SKM-1 (cell line): ENCODE data around the gene CKAP4.

Experiments used
- DNase-seq: peaks from one replicate; lab custom pipeline; 2025; ENCODE audit not compliant: unreplicated experiment; lab: John Stamatoyannopoulos, UW

Gene CKAP4

DNA sequence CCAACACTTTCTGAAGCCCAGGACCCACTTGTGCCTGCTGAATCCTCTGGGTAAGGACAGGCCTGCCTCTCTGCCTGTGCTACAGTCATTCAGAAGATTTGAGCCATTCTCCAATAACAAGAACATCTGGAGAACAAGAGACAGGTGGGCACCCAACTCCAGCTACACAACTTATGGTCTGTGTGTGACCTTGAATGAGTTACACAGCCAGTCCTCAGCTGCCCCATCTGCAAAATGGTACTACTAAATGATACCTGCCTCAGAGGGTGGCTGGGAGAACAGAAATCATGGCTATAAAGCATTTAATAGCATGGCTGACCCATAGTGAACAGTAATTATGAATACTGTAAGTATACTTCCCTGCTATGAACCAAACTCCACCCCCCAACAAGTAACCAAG, 4.2 kb downstream of the CKAP4 start:
- DNase-seq: no peak

DNA sequence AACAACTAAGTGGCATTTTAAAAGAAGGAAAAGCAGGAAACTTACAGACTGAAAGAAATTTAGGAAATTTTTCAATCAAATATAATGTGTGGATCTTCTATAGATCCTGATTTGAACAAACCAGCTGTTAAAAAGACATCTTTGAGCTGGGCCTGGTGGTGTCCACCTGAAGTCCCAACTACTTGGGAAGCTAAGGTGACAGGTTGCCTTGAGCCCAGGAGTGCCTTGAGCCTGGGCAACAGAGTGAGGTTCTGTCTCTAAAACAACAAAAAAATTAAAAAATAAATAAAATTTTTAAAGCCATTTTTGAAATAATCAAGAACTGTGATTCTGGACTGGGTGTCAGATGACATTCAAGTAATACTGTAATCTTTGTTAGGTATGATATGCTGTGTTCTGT, 7.0 kb downstream of the CKAP4 start:
- no peak for DNase-seq

DNA sequence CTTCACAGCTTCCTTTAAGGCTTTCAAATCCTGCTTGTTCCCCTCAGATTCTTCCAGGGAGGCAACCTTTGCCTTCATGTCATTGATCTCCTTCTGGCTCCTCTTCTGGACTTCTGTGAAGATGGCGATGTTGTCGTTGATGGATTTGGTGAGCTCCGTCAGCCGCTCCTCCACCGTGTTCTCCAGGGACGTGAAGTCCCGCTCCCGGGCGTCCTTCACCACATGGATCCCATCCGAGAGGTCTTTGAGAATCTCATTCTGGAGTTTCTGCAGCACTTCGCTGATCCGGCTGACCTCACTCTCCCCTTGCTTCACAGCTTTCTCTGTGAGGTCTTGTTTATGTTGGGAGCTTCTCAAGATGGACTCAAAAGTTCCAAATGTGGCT, 7.9 kb downstream of the CKAP4 start:
- DNase-seq: no peak

DNA sequence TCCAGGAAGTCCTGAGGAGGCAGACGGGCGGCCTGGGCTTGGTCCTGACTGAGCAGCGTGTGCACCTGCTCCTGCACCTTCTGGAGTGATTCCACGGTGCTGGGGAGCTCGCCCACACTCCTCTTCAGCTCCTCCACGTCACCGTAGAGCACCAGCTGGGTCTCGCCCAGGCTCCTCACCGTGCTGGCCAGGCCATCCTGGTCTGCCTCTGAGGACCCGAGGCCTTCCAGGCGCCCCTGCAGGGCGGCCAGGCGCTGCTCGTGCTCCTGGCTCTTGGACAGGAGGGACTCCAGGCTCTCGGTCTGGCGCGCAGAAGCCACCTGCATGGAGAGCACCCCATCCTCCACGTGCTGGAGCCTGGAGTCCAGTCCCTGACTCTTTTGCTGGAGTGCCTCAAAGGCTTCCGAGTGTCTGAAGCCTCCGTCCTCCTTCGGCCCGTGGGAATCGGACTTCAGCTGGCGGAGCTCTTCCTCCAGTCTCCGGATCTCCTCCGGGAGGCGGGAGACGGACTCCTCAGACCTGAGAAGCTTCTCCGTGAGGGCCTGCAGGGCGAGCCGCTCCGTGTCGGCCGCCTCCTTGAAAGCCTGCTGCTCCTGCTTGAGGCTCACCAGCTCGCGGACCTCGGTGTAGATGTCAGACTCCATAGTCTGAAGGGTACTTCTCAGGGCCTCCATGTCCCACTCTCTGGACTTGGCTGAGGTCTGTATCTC, 8.4 kb downstream of the CKAP4 start:
- no peak for DNase-seq

DNA sequence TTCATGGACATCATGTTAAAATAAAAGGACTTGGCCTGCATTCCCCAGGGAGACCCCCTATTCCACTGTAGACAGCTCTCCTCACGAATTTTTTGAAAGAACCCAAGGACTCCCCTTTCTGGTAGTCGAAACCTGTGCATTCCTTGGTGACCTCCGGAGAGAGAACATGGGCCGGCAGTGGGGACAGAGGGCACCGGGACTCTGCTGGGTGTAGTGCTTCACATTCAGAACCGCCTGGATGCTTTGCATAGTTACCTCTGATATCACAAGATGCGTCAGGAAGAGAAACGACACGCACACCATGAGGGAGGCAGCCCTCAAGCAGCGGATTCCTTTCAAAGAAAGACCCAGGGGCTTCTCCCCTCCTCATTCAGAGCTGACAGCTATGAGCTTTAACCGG, 9.7 kb downstream of the CKAP4 start:
- DNase-seq: no peak

DNA sequence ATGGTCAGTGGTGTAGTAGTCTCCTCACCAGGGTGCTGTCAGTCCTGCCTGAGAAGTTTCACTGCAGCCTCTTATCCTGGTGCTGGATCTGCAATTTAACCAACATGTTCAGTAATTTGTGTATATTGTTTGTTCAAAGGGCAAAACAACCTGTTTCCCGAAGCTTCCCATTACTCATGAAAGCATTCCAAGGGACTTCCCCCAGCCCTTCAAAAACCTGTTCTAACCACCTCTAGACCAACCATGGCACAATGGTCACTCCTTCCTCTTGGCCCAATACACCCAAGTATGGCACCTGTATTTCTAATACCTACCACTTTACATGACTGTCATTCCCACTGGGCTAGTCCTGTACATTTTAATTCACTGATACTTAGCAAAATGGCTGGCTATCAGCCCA, 12.1 kb downstream of the CKAP4 start:
- no peak for DNase-seq

DNA sequence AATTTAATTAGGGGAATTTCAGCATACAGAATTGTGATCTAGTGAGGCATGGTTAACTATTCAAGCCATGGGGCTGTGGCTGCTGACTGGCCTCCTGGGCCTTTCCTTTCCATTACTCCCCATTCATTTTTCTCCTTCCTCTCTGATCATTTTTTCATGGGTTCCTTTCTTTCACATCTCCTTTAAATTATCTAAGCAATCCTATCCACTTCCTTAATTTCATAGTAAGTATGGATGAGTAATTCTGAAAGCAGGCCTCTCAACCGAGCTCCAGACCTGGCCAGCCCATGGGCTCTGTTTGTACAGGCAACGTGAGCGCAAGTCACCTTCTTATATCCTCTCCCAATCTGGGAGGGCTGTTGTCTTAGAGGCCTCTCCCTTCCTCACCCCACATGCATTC, 13.4 kb downstream of the CKAP4 start:
- DNase-seq: no peak

DNA sequence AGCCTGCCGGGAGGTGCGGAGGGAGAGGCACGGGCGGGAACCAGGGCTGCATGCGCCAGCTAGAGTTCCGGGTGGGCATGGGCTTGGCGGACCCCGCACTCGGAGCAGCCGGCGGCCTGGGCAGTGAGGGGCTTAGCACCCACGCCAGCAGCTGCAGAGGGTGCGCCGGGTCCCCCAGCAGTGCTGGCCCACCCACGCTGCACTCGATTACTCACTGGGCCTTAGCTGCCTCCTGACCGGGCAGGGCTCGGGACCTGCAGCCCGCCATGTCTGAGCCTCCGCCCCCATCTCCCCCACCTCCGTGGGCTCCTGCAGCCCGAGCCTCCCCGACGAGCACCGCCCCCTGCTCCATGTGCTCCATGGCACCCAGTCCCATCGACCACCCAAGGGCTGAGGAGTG, 14.8 kb downstream of the CKAP4 start:
- DNase-seq: no peak

DNA sequence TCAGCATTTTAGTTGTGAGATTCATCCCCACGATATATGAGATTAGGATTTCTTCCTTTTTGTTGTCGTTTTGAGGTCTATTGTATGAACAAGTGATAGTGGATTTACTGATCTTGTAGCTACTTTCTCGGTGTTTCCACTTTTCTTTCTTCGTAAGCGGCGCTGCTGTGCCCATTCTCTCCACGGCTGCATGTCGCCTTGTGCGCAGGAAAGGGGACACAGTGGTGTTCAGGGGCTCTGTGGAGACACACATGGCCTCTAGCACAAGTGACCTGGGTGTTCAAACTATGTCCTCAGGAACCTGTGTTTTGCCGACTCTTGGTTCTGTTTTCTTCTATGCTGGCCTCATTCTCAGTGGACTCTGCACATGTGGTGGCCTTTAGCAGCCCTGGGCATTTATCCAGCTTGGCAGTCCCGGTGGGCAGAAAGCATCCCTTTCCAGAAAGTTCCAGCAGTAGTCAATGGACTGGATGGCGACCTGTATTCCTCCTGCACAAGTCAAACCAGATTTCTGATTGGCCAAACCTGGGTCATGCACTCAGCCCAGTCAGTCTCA, 18.7 kb downstream of the CKAP4 start:
- no peak for DNase-seq

DNA sequence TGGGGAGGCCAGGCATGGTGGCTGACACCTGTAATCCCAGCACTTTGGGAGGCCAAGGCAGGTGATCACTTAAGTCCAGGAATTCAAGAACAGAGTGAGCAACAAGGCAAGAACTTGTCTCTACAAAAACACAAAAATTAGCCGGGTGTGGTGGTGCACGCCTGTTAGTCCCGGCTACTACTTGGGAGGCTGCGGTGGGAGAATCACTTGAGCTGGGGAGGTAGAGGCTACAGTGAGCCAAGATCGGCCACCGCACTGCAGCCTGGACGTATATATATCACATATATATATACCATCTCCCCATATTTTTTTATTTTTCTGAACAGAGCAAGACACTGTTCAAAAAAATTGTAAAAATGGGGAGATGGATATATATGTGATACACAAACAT, 19.5 kb downstream of the CKAP4 start:
- no peak for DNase-seq

DNA sequence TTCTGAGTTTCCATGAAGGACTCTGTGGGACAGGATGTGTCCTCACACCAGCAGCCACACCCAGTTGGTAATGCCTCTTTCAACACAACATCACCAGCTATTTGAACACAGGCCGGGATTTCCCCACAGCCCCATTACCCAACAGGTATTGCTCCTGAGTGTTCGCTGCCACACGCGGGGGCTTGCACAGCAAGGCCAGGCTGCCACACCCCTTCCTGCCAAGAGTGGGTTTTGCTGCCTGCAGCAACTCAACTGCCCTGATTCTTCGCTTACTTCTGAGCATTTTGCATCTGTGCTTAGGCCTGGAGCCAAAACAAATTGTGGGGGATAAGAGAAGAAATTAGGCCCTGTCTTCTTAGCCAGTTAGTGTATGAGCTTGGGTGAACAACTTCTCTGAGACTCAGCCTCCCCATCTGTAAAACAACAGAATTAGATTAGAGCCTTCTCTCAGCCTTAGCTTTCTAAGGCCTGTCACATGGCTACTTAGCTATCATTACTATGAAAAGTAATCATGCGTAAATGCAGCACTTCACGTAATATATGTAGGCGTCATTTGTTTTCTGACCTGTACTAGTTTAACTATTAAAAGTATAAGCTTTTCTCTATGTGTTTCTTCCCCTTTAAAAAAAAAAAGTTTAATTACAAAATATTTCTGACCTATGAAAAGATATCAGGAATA, 20.0 kb downstream of the CKAP4 start:
- DNase-seq: peak; percentile 46

DNA sequence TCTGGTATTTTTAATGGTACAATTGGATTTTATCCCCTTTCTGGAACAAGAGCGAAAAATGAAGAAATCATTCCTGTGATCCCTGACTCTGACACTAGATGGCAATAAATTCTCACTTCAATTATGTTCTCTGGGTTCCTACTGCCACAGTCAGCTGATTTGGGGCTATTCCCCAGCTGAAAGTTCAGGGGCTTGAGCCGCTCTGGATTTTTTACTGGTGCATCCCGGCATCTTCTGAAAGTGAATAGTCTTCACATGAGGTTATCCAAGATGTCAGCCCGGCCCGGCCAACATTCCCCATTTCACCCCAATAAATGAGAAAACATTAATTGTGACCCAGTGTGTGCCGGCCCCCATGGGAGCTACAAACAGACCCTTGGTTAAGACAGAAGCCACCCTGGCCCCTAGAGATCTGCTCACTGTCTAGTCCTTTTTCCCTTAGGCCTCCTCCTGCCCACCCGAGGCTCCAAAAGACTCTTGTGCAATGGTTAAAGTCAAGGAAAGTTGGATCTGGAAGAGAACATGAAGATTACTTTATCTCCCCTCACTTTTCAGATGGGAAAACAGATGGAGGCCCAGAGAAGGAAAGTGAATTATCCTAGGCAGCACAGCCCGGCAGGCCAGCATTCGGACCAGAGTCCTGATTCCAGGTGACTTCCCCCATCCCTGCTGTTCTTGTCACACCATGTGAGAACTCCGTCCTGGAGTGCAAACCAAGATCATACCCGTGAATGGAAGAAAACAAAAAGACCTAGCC, 20.8 kb downstream of the CKAP4 start:
- DNase-seq: no peak

DNA sequence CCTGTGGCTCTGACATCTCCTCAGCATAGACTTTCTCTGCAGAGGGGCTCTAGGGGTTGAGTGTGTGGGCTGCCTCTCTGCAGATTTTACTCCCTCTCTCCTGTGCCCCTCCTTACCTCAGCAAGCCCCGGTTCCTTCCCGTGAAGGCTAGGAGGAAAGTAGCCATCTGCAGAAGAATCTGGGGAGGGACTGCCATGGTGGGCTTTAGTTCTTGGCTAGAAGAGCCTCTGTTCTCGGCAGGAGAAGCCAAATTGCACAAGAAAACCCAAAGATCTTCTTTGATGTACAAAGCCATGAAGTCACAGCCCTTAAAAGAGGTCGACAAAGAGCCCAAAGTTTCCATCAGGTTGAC, 23.5 kb downstream of the CKAP4 start:
- DNase-seq: no peak

DNA sequence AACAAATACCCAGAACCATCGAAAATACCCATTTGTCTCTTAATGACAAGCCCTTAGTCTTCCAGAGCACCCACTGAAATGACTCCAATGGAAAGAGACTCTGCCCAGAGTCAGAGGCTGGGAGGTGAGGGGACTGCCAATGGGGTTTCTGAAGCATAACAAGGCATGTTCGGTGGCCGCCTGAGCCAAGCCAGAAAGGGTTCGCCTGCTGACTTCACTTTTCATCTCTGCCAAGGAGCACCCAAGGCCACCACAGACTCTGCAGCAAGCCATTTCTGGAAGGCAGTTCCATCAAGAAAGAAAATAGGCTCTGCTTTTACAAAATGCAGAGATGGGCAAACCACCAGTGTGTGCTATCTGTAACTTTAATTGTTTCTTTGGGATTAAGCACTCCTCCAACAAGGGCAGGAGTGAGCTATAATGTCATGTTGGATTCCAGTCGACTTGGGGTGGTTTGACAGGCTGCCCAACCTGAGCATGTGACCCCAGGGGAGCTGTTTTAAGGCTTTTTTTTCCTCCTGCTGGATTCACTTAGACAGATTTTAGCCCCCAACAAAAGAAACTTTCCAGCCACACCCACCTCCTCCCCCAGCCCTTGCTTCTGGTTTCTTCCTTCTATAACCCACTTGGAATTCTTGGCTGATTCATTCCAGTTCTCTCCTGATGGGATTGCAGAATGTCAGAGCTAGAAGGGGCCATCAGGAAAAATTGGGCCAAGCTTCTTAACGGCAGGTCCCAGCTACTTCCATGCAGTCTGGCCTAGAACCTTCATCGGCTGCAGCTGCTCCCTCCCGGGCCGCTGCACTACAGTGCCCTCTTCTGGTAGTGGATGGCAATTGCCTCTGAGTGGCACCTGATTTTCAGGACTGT, 24.1 kb downstream of the CKAP4 start:
- peak; percentile 5 for DNase-seq

DNA sequence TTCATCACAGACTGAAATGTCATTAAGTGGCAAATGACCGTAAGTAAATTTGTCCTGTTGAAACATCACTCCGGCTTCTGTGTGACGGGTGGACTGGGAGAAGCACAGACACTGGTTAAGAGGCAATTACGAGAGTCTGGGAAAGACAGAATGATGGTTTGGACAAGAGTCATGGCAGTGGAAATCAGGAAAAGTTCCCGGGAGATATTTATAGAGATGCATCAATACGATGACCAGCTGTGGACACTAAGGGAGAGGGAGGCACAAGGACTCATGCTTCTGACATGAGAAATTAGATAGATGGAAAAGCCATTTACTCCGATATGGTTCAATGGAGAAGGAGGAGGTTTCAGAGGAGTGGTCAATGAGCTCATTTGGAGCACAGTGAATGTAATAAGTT, 27.3 kb downstream of the CKAP4 start:
- DNase-seq: no peak

DNA sequence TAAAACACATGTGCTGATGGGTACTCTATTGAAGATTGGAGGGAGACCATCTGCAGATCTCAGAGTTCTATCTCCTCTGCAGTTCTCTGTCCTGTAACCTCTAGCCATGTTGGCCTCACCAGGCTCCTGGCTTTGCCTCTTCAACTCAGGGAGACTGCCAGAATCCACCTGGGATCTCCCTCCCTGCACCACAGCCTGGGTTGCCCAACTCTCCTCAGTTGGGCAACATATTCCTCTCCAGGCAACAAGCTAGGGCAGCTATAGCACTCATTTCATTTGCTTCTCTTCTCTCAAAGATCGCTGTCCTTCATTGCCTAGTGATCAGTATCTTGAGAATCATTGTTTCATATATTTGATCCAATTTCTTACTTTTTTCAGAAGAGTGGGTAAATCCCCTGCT, 28.8 kb downstream of the CKAP4 start:
- no peak for DNase-seq

DNA sequence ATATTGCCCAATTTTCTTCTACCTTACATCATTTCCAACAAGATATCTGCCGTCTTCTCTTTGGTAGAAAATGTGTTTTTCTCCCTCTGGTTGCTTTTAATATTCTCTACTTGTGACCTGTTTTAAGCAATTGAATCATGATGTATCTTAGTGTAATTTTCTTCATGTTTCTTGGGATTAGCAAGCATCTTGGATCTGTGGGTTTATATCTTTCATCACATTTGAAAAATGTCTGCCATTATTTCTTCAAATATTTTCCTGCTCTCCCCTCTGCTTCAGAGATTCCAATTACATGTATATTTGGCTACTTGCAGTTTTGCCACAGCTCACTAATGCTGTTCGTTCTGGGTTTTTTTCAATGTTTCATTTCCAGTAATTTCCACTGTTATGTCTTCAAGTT, 30.1 kb downstream of the CKAP4 start:
- no peak for DNase-seq

DNA sequence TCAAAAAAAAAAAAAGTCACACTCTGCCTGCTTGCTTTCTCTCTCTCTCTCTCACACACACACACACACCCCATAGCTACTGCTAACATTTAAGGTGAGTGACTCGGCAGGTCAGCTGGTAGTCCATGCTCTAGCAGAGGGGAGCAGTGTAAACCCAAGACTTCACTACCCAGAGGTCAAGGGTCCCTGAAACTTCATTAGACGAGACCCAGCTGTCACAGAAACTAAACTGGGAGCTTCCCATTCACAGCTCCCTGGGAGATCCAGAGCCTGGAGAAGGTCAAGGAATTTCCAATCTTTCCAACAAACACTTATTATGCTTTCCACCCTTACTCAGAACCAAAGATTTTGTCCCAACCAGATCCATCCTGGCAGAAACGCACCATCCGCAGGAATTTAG, 33.2 kb downstream of the CKAP4 start:
- no peak for DNase-seq

DNA sequence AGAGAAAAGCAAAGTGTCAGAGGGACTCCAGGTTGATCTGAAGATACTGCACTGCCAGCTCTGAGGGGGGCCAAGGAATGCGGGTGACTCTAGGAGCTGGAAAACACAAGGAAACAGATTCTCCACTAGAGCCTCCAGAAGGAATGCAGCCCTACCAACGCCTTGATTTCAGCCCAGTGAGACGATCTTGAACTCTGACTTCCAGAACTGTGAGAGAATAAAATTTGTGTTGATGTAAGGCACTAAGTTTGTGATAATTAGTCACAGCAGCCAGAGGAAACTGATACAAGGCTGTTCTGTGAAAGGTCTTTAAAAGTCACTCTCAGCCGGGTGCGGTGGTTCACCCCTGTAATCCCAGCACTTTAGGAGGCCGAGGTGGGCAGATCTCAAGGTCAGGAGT, 34.2 kb downstream of the CKAP4 start:
- no peak for DNase-seq

DNA sequence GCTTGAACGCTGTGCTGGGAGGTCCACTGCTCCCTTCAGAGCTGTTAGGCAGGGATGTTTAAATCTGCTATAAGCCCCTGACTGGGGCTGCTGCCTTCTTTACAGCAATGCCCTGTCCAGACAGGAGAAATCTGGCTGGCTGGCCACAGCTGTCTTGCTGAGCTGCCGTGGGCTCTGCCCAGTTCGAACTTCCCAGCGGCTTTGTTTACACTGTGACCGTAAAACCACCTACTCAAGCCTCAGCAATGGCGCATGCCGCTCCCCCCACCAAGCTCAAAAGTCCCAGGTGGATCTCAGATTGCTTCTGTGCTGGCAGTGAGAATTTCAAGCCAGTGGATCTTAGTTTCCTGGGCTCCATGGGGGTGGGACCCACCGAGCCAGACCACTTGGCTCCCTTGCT, 35.8 kb downstream of the CKAP4 start:
- no peak for DNase-seq
